ENCODE measurements around the gene TMEM125.

Gene TMEM125

GRCh38 chr1:43246466-43247213, 23.1 kb upstream of the TMEM125 start:
- DNase-seq (ENCODE audit: low read depth in 2 of 2, low spot score in 1 of 2): no peak

DNA sequence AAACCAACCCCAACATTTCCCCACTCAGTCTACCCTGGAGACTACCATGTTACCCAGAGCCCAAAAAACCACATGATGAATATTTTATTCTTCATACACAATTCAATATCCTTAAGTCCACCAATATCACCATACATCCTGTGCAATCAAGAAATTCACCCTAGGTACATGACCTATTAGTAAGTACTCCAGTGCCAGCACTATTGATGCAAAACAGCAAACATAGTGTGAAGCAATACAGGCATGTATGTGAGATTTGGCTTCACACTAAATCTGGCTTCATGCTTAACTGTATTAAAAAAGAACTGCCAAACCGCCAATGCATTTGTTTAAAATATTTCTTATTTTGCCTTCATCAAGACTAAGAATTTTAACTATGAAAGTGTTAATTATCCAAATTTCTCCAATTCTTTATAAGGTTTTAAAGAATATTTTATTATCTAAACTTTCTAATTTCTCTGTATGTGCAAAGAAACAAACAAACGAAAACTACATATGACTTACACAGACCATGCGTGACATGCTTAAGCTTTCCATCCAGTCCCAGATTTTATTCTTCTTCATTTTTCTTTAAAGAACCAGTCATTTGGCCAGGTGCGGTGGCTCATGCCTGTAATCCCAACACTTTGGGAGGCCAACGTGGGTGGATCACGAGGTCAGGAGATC, 22.4 kb upstream of the TMEM125 start:
- no peak for DNase-seq (ENCODE audit: low read depth in 2 of 2, low spot score in 1 of 2)

- DNase-seq (ENCODE audit: low read depth in 2 of 2, low spot score in 1 of 2): no peak
Observed at GRCh38 chr1:43250351-43250761, 19.4 kb upstream of the TMEM125 start.

GRCh38 chr1:43251024-43251423, 18.8 kb upstream of the TMEM125 start:
- no peak for DNase-seq (ENCODE audit: low read depth in 2 of 2, low spot score in 1 of 2)

- DNase-seq (ENCODE audit: low read depth in 2 of 2, low spot score in 1 of 2): no peak
Observed at GRCh38 chr1:43252225-43252624, 17.6 kb upstream of the TMEM125 start.

- no peak for DNase-seq (ENCODE audit: low read depth in 2 of 2, low spot score in 1 of 2)
Observed at GRCh38 chr1:43253173-43253572, 16.6 kb upstream of the TMEM125 start.

DNA sequence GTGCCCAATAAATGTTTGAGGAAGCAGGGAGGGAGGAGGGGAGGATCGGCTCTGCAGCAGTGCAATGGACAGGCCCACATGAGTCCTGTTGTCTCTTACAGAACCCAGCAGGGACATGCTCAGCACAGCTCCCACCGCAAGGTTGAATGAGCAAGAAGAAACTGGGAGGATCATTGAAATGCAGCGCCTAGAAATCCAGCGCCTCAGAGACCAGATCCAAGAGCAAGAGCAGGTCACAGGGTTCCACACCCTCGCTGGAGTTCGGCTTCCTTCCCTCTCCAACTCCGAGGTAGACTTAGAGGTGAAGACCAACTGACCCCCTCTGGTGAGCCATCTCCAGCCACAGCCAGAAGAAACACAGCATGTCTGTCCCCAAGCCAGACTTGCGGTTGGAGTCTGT, 15.9 kb upstream of the TMEM125 start:
- no peak for DNase-seq (ENCODE audit: low read depth in 2 of 2, low spot score in 1 of 2)

DNA sequence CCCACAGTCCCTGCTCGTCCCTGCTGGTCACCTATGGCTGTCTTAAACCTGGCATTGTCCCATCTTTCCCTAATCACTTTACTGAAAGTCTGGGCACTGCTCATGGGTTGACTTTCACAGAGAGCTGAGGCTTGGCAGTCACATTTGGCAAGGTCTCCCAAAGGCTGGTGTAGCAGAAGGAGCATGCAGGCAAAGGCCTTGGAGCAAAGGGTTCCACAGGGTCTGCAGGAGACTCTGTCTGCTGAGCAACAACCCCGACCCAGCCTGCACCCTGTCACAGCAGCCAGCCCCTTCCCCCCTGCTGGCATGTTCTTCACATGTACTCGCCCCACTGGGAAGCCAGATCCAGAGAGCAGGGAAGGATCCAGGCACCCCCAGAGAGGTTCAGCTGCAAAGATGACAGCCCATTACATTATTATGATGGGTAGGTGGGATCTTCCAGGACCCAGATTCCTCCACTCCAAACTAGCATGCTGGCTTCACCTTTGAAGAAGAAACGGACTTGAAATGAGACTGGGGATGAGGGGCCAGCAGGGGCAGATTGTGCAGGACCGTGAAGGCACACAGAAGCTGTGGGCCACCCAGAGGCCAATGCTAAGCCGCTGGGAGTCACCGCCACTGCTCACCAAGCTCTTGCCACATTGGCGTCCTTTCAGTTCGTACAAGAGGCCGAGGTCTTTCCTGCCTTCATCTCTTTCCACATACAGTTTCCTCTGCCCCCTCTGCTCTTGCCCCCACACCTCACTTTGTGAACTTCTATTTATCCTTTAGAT, 14.2 kb upstream of the TMEM125 start:
- no peak for DNase-seq (ENCODE audit: low read depth in 2 of 2, low spot score in 1 of 2)

GRCh38 chr1:43256675-43257570, 12.9 kb upstream of the TMEM125 start:
- no peak for DNase-seq (ENCODE audit: low read depth in 2 of 2, low spot score in 1 of 2)

GRCh38 chr1:43258370-43258769, 11.4 kb upstream of the TMEM125 start:
- no peak for DNase-seq (ENCODE audit: low read depth in 2 of 2, low spot score in 1 of 2)

DNA sequence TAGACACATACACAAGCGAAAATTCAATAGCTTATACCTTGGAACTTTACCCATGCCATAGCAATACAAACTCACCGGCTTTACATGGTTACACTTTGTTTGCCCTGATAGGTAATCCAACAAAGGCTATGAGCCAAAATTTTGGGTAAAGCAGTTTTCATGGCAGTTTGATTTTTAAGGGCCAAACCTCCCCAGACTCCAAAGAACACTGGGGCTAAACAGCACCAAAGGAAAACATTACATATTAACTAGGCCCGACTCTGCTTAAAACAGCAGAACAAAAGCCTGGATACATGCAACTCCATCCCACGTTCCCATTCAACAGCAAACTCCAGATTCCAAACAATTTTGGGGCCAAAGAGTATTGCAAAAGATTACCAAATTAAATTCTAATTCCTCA, 4.4 kb upstream of the TMEM125 start:
- DNase-seq (ENCODE audit: low read depth in 2 of 2, low spot score in 1 of 2): no peak

GRCh38 chr1:43266881-43267280, 2.9 kb upstream of the TMEM125 start:
- DNase-seq (ENCODE audit: low read depth in 2 of 2, low spot score in 1 of 2): no peak

DNA sequence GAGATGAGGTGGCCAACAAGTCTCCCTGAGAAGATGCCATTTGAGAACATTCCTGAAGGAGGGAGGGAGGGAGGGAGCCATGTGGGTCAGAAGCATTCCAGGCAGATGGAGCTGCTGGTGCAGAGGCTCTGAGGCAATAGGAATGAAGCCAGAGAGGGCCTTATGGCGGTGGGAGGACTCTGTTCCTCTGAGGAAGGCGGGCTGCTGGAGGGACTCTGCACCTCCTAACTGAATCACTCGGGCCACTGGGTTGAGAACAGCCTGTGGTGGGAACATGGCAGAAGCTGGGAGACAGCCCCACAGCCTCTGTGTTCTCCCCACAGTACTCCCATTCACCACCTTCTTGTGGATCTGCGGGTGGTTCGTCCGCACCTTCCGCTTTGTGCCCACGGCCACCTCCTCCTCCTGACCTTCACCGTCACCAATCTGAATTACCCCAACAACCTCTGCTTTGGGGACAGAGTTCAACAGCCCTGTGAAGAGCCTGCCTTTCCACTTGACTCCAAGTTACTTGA, 2.4 kb upstream of the TMEM125 start:
- DNase-seq (ENCODE audit: low read depth in 2 of 2, low spot score in 1 of 2): no peak

DNA sequence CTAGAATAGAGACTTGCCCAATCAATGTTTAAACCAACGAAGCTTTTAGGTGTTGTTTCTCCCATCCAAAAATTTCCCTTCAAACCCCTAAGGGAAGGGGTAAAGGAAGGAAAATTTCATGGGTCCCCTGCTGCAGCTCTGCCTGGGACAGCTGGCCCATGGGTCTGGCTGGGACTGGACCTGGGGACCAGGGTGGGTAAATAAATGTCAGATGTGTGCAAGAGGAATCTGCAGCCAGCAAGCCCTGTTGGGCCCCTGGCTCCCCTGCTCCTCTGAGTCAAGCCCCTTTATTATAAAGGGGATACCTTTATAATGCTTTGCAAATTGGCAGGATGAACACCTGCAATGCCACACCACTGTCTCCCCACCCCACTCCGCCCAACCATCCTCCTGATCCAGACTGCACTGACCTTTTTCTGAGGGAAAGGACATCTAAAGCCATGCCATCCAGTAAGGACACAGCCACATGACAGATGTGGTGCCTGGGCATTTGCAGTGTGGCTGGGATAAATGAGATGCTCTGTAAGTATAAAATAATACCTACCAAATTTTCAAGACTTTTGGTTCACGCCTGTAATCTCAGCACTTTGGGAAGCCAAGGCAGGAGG, 1.9 kb upstream of the TMEM125 start:
- DNase-seq (ENCODE audit: low read depth in 2 of 2, low spot score in 1 of 2): no peak

DNA sequence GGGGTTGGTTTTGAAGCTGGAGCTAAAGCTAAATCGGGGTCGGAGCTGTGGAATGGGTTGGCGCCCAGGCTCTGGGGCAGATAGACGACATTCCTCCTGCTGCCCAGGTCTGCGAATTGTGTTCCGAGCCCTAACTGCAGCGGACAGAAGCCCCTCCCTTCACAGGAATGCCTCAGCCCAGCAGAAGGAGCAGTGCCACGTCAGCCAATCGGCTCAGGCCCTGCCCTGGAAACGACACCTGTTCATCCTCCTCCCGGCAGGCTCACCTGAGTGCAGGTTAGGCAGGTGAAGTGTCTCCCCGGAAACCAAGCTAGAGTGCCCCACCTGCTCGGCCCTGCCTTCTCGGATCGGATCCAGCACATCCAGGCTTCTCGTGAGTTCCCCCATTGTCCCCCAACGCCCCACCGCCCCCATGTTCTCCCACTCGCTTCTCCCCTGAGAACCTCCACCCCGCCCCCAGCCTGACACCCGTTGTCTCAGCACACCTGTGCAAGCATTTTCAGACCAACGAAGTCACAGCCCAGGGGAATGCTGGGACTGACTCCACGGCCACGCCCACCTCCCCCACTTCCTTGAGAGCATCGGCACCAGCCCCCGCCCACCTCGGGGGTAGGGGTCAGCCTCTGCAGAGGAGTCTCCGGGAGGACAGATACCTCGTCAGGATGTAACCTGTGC, 775 bp downstream of the TMEM125 start:
- no peak for DNase-seq (ENCODE audit: low read depth in 2 of 2, low spot score in 1 of 2)

GRCh38 chr1:43271186-43272118, 1.7 kb downstream of the TMEM125 start:
- no peak for DNase-seq (ENCODE audit: low read depth in 2 of 2, low spot score in 1 of 2)

DNA sequence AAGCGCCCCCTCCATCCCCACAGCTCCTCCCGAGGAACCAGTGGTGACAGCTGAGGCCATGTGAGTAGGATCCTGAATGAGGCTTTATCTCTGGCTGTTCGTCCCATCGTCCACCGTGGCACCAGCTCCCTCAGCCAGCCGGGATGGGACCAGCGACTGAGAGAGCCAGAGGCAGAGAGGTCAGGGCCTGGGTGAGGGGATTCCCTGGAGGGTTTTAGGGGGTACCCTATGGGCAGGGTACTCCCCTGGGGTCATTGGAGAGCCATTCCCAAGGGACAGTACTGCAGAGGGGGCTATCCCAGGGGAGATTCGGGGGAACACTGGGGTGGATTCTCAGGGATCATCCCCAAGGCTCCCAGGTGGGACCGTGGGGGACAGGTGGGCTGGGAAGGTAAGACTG, 2.4 kb downstream of the TMEM125 start:
- DNase-seq (ENCODE audit: low read depth in 2 of 2, low spot score in 1 of 2): no peak

DNA sequence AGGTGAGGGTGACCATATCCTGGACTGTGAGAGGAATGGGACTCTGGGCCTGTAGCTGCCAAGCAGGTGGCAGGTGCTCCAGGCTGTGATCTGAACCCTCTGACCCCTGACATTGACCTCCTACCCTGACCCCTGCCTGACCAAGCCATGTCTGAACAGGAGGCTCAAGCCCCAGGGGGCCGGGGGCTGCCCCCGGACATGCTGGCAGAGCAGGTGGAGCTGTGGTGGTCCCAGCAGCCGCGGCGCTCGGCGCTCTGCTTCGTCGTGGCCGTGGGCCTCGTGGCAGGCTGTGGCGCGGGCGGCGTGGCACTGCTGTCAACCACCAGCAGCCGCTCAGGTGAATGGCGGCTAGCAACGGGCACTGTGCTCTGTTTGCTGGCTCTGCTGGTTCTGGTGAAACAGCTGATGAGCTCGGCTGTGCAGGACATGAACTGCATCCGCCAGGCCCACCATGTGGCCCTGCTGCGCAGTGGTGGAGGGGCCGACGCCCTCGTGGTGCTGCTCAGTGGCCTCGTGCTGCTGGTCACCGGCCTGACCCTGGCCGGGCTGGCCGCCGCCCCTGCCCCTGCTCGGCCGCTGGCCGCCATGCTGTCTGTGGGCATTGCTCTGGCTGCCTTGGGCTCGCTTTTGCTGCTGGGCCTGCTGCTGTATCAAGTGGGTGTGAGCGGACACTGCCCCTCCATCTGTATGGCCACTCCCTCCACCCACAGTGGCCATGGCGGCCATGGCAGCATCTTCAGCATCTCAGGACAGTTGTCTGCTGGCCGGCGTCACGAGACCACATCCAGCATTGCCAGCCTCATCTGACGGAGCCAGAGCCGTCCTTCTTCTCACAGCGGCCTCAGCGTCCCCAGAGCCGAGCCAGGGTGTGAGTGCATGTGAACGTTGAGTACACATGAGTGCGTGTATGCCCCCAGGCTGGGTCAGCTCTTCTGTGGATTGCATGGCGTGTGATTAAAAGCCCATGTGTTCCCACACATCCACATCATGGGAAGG, 3.1 kb downstream of the TMEM125 start:
- DNase-seq (ENCODE audit: low read depth in 2 of 2, low spot score in 1 of 2): no peak

Measured in stimulated activated CD8-positive, alpha-beta memory T cell treated with anti-CD3 and anti-CD28 coated beads, Interleukin-4, amount 100 ng/mL, for 1 hour (primary cell).